SK-N-SH treated with all-trans-retinoic acid at 6 μM for 48 hours (cell line): ENCODE results near the gene ARPC2.

Experiments used
- ATAC-seq: fragments of 200-7000 bp; cut with Tn5 transposase; 3 replicates; pipeline ENCODE4 v1.9.1; 2020; ENCODE audit warnings: mild to moderate bottlenecking, moderate library complexity
- ARNTL ChIP-seq: fragments of 450-650 bp; formaldehyde crosslinking; IDR thresholded peaks from 2 replicates; pipeline ENCODE4 v1.5.0; 2020; ENCODE audit warnings: low read depth, mild to moderate bottlenecking, moderate library complexity, borderline replicate concordance
- BACH2 ChIP-seq: fragments of 250-450 bp; sonication (Bioruptor Pico); IDR thresholded peaks from 2 replicates; pipeline ENCODE4 v1.9.0; 2021; ENCODE audit warnings: mild to moderate bottlenecking, borderline replicate concordance
- CREB5 ChIP-seq: fragments of 250-450 bp; sonication (Bioruptor Pico); IDR thresholded peaks from 2 replicates; pipeline ENCODE4 v1.5.1; 2020; ENCODE audit warnings: low read depth, mild to moderate bottlenecking, moderate library complexity
- CSDC2 ChIP-seq: fragments of 250-450 bp; sonication (Bioruptor Pico); IDR thresholded peaks from 2 replicates; pipeline ENCODE4 v1.5.0; 2020; ENCODE audit warnings: mild to moderate bottlenecking, moderate library complexity
- ESRRG ChIP-seq: fragments of 250-450 bp; sonication (Bioruptor Pico); IDR thresholded peaks from 2 replicates; pipeline ENCODE4 v1.6.1; 2021; ENCODE audit warnings: mild to moderate bottlenecking
- GLIS3 ChIP-seq: fragments of 250-450 bp; sonication (Bioruptor Pico); IDR thresholded peaks from 2 replicates; pipeline ENCODE4 v1.5.0; 2020; ENCODE audit warnings: mild to moderate bottlenecking, moderate library complexity
- ISL1 ChIP-seq: fragments of 250-450 bp; sonication (Bioruptor Pico); IDR thresholded peaks from 2 replicates; pipeline ENCODE4 v2.1.2; 2022; ENCODE audit warnings: mild to moderate bottlenecking, moderate library complexity
- OSR1 ChIP-seq: fragments of 250-450 bp; sonication (Bioruptor Pico); IDR thresholded peaks from 2 replicates; pipeline ENCODE4 v1.8.0; 2022; ENCODE audit warnings: moderate library complexity, mild to moderate bottlenecking, inconsistent platforms
- PATZ1 ChIP-seq: fragments of 250-450 bp; sonication (Bioruptor Pico); IDR thresholded peaks from 2 replicates; pipeline ENCODE4 v1.8.0; 2020; ENCODE audit warnings: mild to moderate bottlenecking, moderate library complexity, borderline replicate concordance
- PPARA ChIP-seq: fragments of 250-450 bp; sonication (Bioruptor Pico); IDR thresholded peaks from 2 replicates; pipeline ENCODE4 v1.5.0; 2020; ENCODE audit warnings: mild to moderate bottlenecking, borderline replicate concordance
- RARB ChIP-seq: fragments of 250-450 bp; sonication (Bioruptor Pico); IDR thresholded peaks from 2 replicates; pipeline ENCODE4 v1.8.0; 2021; ENCODE audit warnings: mild to moderate bottlenecking, moderate library complexity
- SNAI2 ChIP-seq: fragments of 250-450 bp; sonication (Bioruptor Pico); IDR thresholded peaks from 2 replicates; pipeline ENCODE4 v1.5.0; 2020; ENCODE audit warnings: mild to moderate bottlenecking, moderate library complexity
- TCF4 ChIP-seq: fragments of 250-450 bp; sonication (Bioruptor Pico); IDR thresholded peaks from 2 replicates; pipeline ENCODE4 v1.8.0; 2021; ENCODE audit warnings: mild to moderate bottlenecking, moderate library complexity, borderline replicate concordance
- TOX ChIP-seq: fragments of 250-450 bp; sonication (Bioruptor Pico); IDR thresholded peaks from 2 replicates; pipeline ENCODE4 v1.8.0; 2021; ENCODE audit warnings: mild to moderate bottlenecking, moderate library complexity, borderline replicate concordance
- ZC3H10 ChIP-seq: fragments of 250-450 bp; sonication (Bioruptor Pico); IDR thresholded peaks from 2 replicates; pipeline ENCODE4 v1.5.1; 2021; ENCODE audit warnings: mild to moderate bottlenecking, moderate library complexity
- ZFP3 ChIP-seq: fragments of 250-450 bp; sonication (Bioruptor Pico); IDR thresholded peaks from 2 replicates; pipeline ENCODE4 v1.5.0; 2020; ENCODE audit warnings: mild to moderate bottlenecking, moderate library complexity
- ZFP30 ChIP-seq: fragments of 450-650 bp; formaldehyde crosslinking; IDR thresholded peaks from 2 replicates; pipeline ENCODE4 v1.5.0; 2022; ENCODE audit warnings: mild to moderate bottlenecking, moderate library complexity
- ZNF565 ChIP-seq: fragments of 450-650 bp; formaldehyde crosslinking; conservative IDR thresholded peaks from 2 replicates; pipeline ENCODE4 v1.5.0; 2020; ENCODE audit warnings: low read depth, mild to moderate bottlenecking, moderate library complexity
- ZNF70 ChIP-seq: fragments of 450-650 bp; formaldehyde crosslinking; IDR thresholded peaks from 2 replicates; pipeline ENCODE4 v1.5.0; 2020; ENCODE audit warnings: mild to moderate bottlenecking, moderate library complexity
- ZNF8 ChIP-seq: fragments of 450-650 bp; formaldehyde crosslinking; IDR thresholded peaks from 2 replicates; pipeline ENCODE4 v1.5.0; 2020; ENCODE audit warnings: mild to moderate bottlenecking, moderate library complexity
- TF ChIP-seq, protein P1 (sequence below): fragments of 250-450 bp; sonication (Bioruptor Pico); IDR thresholded peaks from 2 replicates; pipeline ENCODE4 v1.5.1; 2021; ENCODE audit warnings: mild to moderate bottlenecking, moderate library complexity

ARPC2 gene

GRCh38 chr2:218245214-218245613, 28.2 kb downstream of the ARPC2 start:
- TF ChIP-seq SNAI2 (CRISPR knock-in tag) (no peak), PPARA (CRISPR knock-in tag) (no peak), OSR1 (CRISPR knock-in tag) (no peak), CREB5 (CRISPR knock-in tag) (no peak)
- TF ChIP-seq, protein P1, sequence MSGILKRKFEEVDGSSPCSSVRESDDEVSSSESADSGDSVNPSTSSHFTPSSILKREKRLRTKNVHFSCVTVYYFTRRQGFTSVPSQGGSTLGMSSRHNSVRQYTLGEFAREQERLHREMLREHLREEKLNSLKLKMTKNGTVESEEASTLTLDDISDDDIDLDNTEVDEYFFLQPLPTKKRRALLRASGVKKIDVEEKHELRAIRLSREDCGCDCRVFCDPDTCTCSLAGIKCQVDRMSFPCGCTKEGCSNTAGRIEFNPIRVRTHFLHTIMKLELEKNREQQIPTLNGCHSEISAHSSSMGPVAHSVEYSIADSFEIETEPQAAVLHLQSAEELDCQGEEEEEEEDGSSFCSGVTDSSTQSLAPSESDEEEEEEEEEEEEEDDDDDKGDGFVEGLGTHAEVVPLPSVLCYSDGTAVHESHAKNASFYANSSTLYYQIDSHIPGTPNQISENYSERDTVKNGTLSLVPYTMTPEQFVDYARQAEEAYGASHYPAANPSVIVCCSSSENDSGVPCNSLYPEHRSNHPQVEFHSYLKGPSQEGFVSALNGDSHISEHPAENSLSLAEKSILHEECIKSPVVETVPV (CRISPR knock-in tag), result no peak

GRCh38 chr2:218249691-218250090, 32.7 kb downstream of the ARPC2 start:
- TF ChIP-seq ZNF70 (no peak), TOX (CRISPR knock-in tag) (no peak), BACH2 (CRISPR knock-in tag) (no peak), ARNTL (CRISPR knock-in tag) (no peak), ZFP30 (CRISPR knock-in tag) (no peak), TCF4 (CRISPR knock-in tag) (no peak), RARB (no peak), ZNF8 (no peak), CREB5 (CRISPR knock-in tag) (no peak), ESRRG (CRISPR knock-in tag) (no peak), OSR1 (CRISPR knock-in tag) (no peak), PATZ1 (CRISPR knock-in tag) (no peak)
- TF ChIP-seq, protein P1 (CRISPR knock-in tag), result no peak
- ATAC-seq, result no peak

More at GRCh38 chr2:218245214-218245613, 28.2 kb downstream of the ARPC2 start:
- ATAC-seq, result no peak

DNA sequence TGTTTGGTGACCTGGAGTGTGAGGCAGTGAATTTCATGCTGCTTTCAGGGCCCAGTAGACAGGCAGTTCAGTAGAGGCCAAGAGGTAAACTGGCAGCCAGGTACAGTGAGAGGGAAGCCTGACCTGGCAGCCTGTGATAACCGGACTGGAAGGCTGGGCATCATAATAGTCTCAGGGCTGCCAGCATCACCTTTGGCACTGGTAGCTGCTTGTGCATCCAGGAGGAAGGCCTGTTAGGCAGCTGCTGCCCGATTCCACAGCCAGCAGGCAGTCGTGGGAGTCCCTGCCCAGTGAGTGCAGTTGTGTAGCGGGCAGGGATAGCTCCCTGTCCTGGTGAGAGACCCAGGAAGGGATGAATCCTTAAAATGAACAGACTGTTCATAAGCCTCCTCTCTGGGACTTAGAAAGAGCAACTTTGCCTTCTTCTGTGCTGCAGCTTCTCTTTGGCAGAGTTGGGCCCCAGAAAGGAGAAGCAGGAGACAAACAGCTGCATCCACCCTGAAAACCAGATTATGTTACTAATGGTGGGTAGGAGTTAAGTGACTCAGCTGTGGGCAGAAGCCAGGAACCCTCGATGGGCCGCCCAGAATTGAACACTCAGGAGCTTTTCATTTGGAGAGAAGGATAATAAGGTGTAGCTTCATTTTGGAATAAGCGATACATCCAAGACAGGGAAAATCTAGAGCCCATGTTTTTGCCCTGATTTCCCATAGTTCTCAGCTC, 35.7 kb downstream of the ARPC2 start:
- no peak for ATAC-seq

More for the DNA sequence above, 35.7 kb downstream of the ARPC2 start:
- TF ChIP-seq ISL1 (CRISPR knock-in tag) (no peak), TCF4 (CRISPR knock-in tag) (no peak), ARNTL (CRISPR knock-in tag) (no peak), ZC3H10 (CRISPR knock-in tag) (no peak), ZNF565 (no peak), GLIS3 (CRISPR knock-in tag) (no peak), ZNF70 (no peak), ZNF8 (no peak), TOX (CRISPR knock-in tag) (no peak), CREB5 (CRISPR knock-in tag) (no peak), CSDC2 (CRISPR knock-in tag) (no peak), RARB (no peak), PATZ1 (CRISPR knock-in tag) (no peak), OSR1 (CRISPR knock-in tag) (no peak), BACH2 (CRISPR knock-in tag) (no peak), ZFP30 (CRISPR knock-in tag) (no peak), ZFP3 (CRISPR knock-in tag) (no peak), PPARA (CRISPR knock-in tag) (no peak)
- TF ChIP-seq, protein P1 (CRISPR knock-in tag), result no peak
